ENCODE measurements around the gene TRIM67.

DNA sequence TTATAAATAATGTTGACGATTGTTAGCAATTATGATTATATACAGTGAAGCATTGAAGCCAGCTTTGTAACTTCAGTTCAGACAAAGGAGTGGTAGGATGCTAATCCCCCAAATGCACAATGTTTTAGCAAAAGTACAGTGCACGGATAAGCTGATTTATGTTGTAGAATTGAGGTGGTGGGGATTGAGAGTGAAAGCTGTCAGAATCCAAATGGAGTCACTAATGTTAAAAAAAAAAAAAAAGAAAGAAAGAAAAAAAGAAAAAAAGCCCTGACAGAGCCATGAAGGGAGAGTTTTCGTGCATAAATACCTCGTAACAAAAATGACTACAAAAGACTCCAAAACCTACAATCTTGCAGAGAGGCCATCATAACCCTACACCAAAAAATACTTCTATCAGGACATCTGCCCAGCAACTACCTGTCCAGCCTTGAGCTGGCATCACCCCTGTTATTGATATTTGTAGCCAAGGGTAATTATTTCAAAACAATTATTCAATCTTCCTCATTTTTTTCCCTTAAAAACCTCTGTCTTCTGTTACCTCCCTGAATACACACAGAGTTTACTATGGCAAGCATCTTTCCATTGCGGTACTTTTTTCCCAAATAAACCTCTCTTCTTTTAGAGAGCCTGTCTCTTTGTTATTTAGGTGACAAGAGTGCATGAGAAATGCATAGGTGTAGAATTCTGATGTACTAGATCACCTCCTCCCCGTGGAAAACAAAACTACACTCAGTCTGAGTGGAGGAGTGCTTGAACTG is 2.5 kb upstream of the TRIM67 start:
- TF ChIP-seq, protein P1, sequence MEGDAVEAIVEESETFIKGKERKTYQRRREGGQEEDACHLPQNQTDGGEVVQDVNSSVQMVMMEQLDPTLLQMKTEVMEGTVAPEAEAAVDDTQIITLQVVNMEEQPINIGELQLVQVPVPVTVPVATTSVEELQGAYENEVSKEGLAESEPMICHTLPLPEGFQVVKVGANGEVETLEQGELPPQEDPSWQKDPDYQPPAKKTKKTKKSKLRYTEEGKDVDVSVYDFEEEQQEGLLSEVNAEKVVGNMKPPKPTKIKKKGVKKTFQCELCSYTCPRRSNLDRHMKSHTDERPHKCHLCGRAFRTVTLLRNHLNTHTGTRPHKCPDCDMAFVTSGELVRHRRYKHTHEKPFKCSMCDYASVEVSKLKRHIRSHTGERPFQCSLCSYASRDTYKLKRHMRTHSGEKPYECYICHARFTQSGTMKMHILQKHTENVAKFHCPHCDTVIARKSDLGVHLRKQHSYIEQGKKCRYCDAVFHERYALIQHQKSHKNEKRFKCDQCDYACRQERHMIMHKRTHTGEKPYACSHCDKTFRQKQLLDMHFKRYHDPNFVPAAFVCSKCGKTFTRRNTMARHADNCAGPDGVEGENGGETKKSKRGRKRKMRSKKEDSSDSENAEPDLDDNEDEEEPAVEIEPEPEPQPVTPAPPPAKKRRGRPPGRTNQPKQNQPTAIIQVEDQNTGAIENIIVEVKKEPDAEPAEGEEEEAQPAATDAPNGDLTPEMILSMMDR (IDR thresholded peaks at IDR 0.05) = no peak
- no peak for TF ChIP-seq EP300 (IDR thresholded peaks at IDR 0.05)
- TF ChIP-seq POLR2A (IDR thresholded peaks at IDR 0.05) = no peak
